KBM-7 (cell line): ENCODE results near the gene CCDC169.

Experiments
- DNase-seq: peaks from one replicate; pipeline ENCODE4 v3.0.0-alpha.2; 2015
- in situ Hi-C: fragments of 300-500 bp; cut with MboI; formaldehyde crosslinking; loops from 2 replicates; pipeline ENCODE4 v1.14.3; 2020; ENCODE audit warnings: low sequenced_read_pairs, low pct_unique_long_range_greater_than_20kb, mixed read lengths

Gene CCDC169

DNA sequence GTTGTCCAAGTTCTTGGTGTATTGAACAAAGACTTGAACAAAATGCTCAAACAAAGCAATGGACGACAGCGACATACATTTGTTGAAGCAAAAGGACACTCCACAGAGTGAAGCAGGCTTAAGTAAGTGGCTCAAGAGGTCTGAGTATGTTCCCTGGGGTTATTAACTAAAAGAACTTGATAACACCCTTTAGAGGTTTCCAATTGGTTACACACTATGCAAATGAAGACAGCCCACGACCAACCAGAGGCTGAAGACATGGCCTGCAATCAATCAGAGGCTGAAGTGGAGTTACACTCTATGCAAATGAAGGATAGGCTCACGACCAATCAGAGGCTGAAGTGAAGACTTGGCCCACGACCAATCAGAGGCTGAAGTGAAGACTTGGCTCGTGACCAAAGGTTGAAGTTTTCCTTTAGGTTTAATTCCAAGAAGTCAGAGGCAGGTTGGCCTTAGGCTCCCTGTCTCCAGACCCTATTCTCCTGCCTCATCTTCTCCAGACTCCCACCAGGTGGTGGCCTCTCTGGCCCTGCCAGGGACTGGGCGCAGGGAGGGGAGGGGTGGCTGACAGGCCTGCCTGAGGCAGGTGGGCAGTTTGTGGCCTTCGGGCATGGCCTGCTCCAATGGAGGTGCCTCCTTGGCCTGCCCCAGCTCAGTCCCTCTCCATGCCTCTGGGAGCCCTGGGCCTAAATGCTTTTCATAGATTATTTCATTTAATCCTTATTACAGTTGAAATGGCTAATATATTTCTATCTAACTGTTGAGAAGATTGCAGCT, 38.1 kb downstream of the CCDC169 start:
- DNase-seq = no peak
- in situ Hi-C loops = no loop called here

DNA sequence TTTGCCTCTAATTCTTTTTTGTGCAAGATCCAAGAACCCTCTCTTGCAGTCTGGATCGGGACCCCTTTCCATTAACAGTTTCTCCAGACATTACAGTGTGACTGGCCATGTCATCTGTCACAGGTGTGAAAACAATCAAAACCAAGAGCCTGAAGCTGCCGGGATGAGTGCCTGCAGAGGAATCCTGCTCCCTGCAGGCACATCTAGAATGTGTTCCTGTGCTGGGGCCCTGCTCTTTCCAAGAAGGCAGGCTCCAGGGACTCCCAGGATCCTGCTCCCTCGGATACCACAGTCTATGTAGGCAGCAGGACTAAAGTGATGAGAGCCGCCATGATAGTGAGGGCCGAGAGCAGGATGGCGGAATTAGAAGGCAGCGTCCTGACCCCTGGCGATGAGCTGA, 38.8 kb downstream of the CCDC169 start:
- no peak for DNase-seq
- in situ Hi-C loops = no loop called here

DNA sequence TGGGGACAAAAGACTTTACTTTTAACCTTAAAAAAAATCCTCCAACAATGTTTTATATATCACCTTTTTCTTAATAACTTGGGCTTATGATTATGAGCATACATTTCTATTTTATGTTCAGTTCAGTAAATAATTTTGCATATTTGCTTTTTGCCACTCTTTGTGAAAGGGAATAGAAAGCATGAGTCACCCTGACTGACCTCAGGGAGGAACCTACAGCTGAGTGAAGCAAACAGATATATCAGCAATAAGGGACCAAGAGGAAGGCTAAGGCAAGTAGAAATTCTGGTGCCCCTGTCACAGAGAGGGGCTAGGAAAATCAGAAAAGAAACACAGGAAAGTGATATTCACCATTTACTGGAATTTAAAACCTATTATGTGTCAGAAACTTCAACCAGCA, 46.1 kb downstream of the CCDC169 start:
- in situ Hi-C loops = no loop called here
- no peak for DNase-seq

DNA sequence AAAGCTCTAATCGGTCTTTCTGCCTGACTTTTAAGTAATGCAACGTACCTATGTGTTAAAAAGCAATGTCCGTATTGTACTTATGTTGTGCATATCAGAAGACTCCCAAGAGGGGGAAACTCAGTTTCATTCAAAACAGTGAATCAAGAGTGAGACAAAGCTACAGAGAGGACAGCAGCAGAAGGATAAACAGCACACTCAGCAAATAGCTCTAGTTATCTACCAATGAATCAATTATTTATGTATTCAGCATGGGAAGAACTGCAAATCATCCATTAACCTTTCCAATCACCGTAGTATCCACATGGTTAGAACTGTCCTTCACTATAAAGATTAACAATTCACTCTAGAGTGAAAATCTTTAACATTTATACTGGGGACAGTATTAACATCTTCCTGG, 46.6 kb downstream of the CCDC169 start:
- in situ Hi-C loops = no loop called here
- DNase-seq = no peak

DNA sequence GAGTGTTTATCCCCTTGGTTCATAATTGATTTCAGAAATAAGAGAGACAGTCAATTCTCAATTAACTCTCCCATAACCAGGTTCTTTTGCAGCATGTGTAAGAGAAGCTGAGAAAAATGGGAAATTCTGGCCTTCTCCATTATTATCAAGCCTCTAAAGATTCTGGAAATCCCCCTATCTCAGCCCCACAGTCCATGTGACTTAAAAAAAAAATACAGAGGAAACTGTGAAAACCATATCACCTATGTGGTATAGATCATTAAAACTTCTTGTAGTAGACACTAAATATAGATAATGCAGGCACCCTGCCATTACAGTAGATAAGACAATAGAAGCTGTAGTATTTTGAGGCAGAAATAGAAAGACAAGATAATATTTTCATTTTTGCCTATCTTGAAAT, 48.9 kb downstream of the CCDC169 start:
- no peak for DNase-seq
- in situ Hi-C loops = no loop called here

DNA sequence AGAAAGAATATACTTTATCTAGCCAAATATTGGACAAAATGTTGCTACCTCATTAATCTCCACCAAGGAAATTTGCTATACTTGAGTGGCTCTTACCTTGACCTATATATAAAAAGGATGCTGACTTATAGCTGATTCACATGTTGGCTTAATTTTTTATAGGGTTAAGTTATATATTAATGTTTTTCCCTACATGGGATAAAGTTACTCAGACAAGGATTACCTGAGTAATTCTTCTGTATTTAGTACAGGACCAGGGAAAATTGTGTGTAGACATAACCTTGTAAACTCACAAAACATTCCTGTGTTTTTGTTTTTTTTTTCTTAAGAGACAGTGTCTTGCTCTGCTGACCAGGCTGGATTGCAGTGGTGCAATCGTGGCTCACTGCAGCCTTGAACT, 52.6 kb downstream of the CCDC169 start:
- in situ Hi-C loops = no loop called here
- no peak for DNase-seq

DNA sequence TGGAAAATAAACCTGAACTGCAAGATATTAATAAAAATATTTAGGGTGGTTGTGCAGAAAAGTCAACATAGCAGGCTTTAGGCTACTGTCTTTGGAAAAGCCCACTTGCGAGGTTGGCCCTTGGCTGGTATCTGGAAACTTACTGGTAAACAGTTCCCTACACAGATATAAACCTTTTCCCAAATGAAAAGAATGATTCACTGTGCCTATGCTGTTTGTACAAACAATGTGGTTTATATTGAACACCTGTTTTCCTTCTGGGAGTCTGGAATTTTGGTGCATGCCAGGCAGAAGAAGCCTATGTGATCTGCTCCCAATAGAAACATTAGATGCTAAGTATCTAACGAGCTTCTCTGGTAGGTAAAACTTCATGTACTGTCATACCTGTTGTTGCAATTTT, 53.5 kb downstream of the CCDC169 start:
- DNase-seq = no peak
- in situ Hi-C loops = no loop called here

DNA sequence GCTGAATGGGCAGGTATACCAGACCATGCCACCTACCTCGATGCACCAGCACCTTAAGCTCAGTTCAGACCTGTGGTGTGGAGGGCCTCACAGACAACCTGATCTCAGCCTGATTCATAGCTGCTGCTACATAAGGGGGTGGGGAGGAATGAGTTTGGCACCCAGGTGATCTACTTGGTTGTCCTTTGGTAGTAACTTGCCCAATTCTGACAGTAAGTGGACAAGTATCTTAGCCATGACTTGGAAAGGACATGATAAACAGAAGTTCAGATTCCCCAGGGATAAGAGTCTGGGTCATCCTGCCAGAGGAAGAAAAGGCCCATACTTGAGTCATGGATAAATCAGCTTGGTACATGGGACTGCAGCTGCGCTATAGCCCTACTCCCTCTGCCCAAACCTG, 54.9 kb downstream of the CCDC169 start:
- in situ Hi-C loops = no loop called here
- no peak for DNase-seq

DNA sequence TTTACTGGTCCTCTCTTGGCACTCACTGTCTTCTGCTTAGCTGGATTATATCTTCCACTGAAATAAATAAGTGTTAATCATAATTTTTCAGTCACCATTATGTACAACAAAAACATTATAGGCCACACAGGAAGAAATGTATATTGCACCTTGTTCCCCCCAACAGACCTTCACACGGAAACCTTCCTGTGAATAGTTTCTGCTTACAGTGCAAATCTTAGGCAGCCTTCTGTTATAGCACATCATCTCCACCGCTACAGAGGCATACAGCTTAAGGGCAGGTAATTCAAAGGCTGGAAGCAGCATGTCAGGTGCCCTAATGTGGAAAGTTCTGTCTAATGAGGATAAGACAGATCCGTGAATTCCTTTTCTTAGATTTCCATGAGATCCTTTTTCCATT, 66.4 kb downstream of the CCDC169 start:
- DNase-seq = no peak
- in situ Hi-C loops = no loop called here

DNA sequence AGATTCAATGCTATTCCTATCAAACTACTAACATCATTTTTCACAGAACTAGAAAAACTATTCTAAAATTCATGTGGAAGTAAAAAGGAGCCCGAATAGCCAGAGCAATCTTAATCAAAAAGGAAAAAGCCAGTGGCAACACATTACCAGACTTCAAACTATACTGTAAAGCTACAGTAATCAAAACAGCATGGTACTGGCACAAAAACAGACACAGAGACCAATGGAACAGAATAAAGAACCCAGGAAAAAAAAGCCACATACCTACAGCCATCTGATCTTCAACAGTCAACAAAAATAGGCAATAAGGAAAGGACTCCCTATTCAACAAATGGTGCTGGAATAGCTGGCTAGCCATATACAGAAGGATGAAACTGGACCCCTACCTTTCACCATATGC, 72.9 kb downstream of the CCDC169 start:
- no peak for DNase-seq
- in situ Hi-C loops = no loop called here

DNA sequence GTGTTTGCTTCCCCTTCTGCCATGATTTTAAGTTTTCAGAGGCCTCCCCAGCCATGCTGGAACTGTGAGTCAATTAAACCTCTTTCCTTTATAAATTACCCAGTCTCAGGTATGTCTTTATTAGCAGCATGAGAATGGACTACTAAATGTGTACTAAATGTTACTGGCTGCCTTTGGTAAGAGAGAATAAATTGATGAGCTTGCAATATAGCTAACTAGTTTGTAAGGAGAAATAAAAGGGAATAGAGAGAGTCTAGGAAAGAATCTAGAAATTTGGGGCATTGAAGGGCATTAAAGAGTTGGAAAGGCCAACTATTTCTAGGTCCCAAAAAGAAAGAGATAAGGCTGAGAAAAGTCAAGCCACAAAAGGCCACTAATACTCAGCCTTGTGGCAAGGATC, 77.7 kb downstream of the CCDC169 start:
- DNase-seq = no peak
- in situ Hi-C loops = no loop called here

DNA sequence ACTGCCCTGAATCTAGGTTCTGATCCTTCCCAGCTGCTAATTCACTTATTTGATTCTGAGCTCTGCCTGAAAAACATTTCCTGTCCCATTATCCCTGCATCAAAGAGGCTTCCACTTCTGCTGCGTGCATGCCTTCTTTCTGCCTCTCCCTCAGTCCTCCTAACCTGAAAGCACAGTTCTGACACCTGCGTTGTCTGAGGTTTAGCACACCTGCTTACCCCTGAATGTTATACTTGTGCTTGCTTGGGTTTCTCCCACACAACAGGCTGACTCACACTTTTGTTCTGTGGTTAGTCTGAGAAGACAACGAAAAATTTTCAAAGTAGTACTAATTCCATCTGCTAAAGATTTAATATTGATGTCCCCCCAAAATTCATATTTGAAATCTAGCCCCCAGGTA, 80.2 kb downstream of the CCDC169 start:
- in situ Hi-C loops = no loop called here
- no peak for DNase-seq

DNA sequence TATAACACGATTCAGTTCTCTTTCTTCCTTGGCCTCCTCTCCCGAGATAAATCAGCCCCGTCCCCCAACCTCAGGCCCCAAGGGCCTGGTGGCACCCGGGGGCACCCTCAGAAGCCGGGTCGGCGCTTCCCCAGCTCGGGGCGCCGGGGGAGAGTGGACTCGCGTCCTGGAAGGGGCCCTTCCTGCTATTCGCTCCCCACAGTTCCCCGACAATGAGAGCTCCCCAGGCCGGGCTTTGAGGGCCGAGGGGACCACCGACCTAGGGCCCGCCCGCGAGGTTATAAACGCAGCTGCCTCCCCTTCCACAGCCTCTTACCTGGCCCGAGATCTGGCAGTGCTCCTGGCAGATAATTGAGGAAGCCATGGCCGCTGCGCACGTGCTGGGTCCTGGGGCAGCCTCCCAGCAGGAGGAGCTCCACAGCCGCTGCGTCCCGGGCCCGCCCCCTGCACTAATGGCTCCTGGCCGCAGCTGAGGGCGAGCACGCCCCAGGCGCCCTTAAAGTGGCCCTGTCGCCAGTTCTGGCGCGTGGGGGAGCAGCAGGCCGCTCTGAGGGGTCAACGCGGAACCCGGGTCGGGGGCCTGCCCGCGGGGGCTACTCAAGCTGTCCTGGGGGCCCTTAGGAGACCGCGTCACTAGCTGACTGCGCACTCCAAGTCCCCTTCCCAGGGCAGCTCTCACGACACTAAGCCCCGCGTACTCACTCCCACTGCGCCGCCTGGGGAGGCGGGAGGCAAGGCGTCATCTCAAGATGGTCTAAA, 83.3 kb downstream of the CCDC169 start, which contains the start of gene SOHLH2:
TSS of gene SOHLH2 (minus strand) at position 394 of the 759 bp plus-strand sequence. CDS start at position 364, 30 bp downstream.
- in situ Hi-C loops = no loop called here
- DNase-seq = no peak

DNA sequence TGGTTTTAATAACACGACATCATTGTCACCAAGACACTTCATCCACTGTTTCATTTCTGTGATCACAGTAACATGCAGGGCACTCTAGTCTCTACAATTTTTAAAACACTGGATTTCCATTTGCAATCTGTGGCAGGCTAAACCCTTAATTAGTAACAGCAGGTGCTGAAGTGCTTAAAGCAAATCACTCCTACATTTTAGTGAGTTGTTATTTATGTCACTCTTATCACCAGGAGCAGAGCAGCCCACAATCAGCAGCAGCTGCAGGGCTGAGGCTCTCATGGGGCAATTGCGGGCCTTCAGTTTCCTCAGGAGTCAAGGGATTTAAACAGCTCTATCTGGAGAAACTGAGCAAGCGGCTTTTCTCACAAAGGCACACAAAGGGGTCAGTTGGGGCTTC, 84.8 kb downstream of the CCDC169 start:
- in situ Hi-C loops = no loop called here
- DNase-seq = no peak

DNA sequence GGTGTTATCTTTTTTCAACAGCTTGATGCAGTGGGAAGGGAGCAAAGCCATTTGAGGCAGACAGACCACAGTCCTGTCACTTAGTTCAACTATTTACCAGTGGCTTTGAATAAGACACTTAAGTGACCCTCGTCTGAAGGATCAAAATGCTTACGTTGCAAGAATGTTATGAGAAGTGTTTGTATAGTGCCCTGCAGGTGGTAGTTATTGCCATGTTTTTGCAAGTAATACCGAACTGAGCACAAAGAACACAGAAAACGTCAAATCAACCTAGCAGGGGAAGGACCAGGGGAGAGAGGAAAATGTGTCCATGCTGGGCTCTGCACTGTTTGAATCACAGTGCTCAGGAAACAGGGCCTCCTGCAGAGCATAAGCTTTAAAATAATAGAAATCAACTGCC, 86.0 kb downstream of the CCDC169 start:
- DNase-seq = no peak
- in situ Hi-C loops = no loop called here

DNA sequence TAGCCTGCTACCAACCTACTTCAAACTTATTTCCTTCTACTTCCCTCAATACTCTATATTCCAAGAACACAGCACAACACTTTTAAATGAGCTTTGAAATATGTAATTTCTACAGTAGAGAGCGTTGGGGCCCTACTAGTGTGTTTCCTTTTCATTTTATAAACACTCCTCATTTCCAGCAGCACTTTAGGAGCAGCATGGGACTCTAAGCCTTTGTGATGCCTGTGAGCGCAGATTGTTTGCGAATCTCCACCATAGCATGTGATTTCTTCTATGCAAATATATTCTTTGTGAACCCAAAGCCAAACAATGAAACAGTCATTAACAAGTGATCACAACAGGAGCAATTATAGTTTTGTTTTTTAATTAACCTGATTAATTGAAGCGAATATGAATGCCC, 86.9 kb downstream of the CCDC169 start:
- no peak for DNase-seq

DNA sequence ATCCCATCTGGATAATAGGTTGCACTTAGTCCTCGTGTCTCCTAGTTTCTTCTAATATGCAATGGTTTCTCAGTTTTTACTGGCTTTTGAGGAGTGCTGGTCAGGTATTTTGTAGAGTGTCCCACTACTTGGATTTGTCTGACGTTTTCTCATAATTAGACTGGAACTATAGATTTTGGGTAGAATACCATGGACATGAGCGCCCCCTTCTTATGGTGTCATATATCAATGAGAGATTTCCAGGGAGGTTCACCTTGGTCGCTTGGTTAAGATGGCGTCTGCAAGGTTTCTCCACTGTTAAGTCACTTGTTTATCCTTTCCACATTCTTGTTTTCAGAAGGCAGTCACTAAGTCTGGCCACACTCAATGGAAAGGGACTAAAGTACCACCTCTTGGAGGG, 89.9 kb downstream of the CCDC169 start:
- in situ Hi-C loops = no loop called here
- no peak for DNase-seq

More for the DNA sequence above, 86.9 kb downstream of the CCDC169 start:
- in situ Hi-C loops = no loop called here

DNA sequence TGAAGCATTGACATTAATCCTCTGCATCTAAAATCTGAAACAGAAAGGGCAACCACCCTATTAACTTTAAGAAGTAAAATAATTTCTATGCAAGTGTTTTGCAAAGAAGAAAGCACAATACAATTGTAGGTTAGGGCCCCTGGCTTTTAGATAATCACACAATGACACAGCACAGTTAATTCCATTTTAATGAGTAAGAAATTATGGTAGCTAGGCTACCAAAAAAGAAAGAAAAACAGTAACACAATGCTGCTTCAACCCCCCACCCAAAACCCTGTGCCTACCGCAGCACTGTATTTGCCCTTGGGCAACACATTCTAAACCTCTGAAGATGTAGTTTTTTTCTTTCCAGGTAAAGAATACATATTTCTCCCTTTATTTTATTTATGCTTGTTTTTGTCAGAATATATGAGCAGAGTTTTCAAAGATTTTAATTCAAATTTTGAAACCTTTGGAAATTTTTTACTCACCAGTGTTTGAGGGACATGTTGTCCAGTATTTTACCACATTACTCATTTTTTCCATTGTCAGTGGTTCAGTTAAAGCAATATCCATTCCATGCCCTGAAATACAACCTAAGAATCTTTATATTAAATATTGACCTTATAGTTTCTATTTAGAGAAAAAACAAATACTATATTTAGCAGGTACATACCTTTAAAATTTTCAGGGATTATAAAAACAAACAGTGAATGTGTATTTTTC, 104.3 kb downstream of the CCDC169 start:
- DNase-seq = no peak
- in situ Hi-C loops = no loop called here

DNA sequence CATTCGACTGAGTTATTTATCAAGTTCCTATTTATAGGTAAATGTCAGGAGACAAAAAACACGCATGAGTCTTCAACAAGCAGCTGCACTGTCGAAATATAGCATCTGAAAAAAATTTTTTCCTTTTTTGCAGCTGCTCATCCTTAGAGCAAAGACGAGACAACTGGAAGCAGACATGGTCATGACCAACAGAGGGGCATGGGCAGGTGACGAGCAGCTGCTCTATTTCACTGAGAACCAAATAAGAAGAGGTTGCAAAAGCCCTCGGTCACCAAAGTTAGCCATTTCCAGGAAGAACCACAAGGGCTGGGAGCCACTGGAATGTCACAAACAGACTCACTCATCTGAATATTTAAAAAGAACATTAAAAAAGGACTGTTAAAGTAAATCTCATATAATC, 105.4 kb downstream of the CCDC169 start:
- in situ Hi-C loops = no loop called here
- DNase-seq = no peak

DNA sequence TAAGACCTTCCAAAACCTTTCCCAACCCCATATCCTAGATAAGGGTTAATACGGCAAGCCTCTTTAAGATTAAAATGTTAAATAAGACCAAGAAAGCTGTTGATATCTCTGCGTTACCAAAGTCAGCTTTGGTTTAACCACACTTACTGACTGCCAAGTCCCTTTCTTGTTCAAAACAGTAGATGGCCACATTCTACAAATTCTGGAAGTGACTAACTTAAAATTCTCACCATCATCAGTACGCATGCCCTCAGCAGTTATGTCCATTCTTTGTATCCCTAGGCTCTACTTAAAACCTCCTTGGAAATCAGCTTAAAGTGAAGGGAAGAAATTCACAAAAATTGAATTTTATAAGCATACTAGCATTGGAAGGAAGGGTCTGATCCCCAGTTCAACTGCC, 106.8 kb downstream of the CCDC169 start:
- in situ Hi-C loops = no loop called here

More for the DNA sequence above, 106.8 kb downstream of the CCDC169 start:
- DNase-seq = no peak
